Lower leg skin (tissue), 3 donors: ENCODE measurements around the gene HOMER1.

Experiments
- CTCF ChIP-seq, 3 donors: fragments of 450-650 bp; IDR thresholded peaks; one replicate each; pipeline ENCODE4 v1.5.1; 2016; ENCODE audit warnings: antibody characterized with exemption in 3 of 3, mild to moderate bottlenecking in 3 of 3, moderate library complexity in 2 of 3
- POLR2A ChIP-seq, 2 donors: fragments of 450-650 bp; IDR thresholded peaks; one replicate each; pipeline ENCODE4 v1.6.1; 2016 to 2017; ENCODE audit warnings: antibody characterized with exemption in 2 of 2, mild to moderate bottlenecking in 1 of 2, moderate library complexity in 1 of 2

- no peak for TF ChIP-seq POLR2A (IDR thresholded peaks at IDR 0.05)
- no peak for TF ChIP-seq CTCF (IDR thresholded peaks at IDR 0.05)
Measured at GRCh38 chr5:79526493-79526892, 12.6 kb upstream of the HOMER1 start.
